Eye (tissue), 1 donor: Measurements from ENCODE around the gene OR2B2.

ENCODE experiments used
- DNase-seq: peaks from one replicate; pipeline ENCODE4 v3.0.0-alpha.2; 2015

Gene OR2B2

GRCh38 chr6:27893059-27893835 lies 18.9 kb downstream of the OR2B2 start:
- peak; percentile 98 for DNase-seq

- DNase-seq: no peak
These were observed 19.5 kb downstream of the OR2B2 start for GRCh38 chr6:27892649-27893058.

- DNase-seq: no peak
These were observed 20.8 kb downstream of the OR2B2 start for GRCh38 chr6:27891320-27891875.

GRCh38 chr6:27890445-27891319 lies 21.5 kb downstream of the OR2B2 start:
- DNase-seq: peak; percentile 96

GRCh38 chr6:27889628-27890444 lies 22.4 kb downstream of the OR2B2 start:
- DNase-seq: no peak

GRCh38 chr6:27889275-27889627 lies 22.9 kb downstream of the OR2B2 start:
- no peak for DNase-seq

- no peak for DNase-seq
These were observed 23.6 kb downstream of the OR2B2 start for GRCh38 chr6:27888566-27888965.

- no peak for DNase-seq
These were observed 26.1 kb downstream of the OR2B2 start for GRCh38 chr6:27886073-27886472.

- no peak for DNase-seq
These were observed 29.1 kb downstream of the OR2B2 start for GRCh38 chr6:27883136-27883535.

- DNase-seq: no peak
These were observed 29.6 kb downstream of the OR2B2 start for GRCh38 chr6:27882624-27883023.

- DNase-seq: no peak
These were observed 32.4 kb downstream of the OR2B2 start for GRCh38 chr6:27879837-27880236.

- no peak for DNase-seq
These were observed 38.2 kb downstream of the OR2B2 start for GRCh38 chr6:27874016-27874415.

- DNase-seq: peak; percentile 96
These were observed 38.9 kb downstream of the OR2B2 start for GRCh38 chr6:27873021-27873940.

- no peak for DNase-seq
These were observed 39.6 kb downstream of the OR2B2 start for GRCh38 chr6:27872642-27873020.

GRCh38 chr6:27871924-27872638 lies 40.1 kb downstream of the OR2B2 start:
- peak; percentile 99 for DNase-seq

- peak; percentile 19 for DNase-seq
These were observed 41.8 kb downstream of the OR2B2 start for GRCh38 chr6:27870291-27870870.

- no peak for DNase-seq
These were observed 43.9 kb downstream of the OR2B2 start for GRCh38 chr6:27868311-27868710.

GRCh38 chr6:27867945-27868300 lies 44.3 kb downstream of the OR2B2 start:
- no peak for DNase-seq

GRCh38 chr6:27867051-27867944 lies 44.9 kb downstream of the OR2B2 start:
- DNase-seq: peak; percentile 95
